Testis (tissue), 3 donors: ENCODE results near the gene MAP3K1. TPM values are rescaled to one million over a fixed set of nuclear protein-coding genes. Genes with fewer than 3 reads are reported as not detected.

Source experiments
- DNase-seq: peaks from one replicate; pipeline ENCODE4 v3.0.0-alpha.2; 2019
- H3K27ac ChIP-seq, 2 donors: fragments of 200-600 bp; sonication (generic); one replicate each; pipeline ENCODE4 v1.5.1; 2019
- H3K27me3 ChIP-seq: fragments of 200-600 bp; sonication (generic); one replicate; pipeline ENCODE4 v1.5.1; 2019
- H3K36me3 ChIP-seq: fragments of 200-600 bp; sonication (generic); one replicate; pipeline ENCODE4 v1.5.1; 2017; ENCODE audit warnings: low read depth; ENCODE audit errors: missing control alignments
- H3K4me1 ChIP-seq: fragments of 200-600 bp; sonication (generic); one replicate; pipeline ENCODE4 v1.5.1; 2019
- H3K4me3 ChIP-seq, 2 donors: fragments of 200-600 bp; sonication (generic); one replicate each; pipeline ENCODE4 v1.5.1; 2017 to 2019
- H3K9me3 ChIP-seq: fragments of 200-600 bp; sonication (generic); one replicate; pipeline ENCODE4 v1.5.1; 2017
- POLR2A ChIP-seq: fragments of 450-650 bp; IDR thresholded peaks from one replicate; pipeline ENCODE4 v1.6.1; 2017; ENCODE audit warnings: antibody characterized with exemption, mild to moderate bottlenecking, moderate library complexity
- WGBS, 2 donors: methylation state at CpG; one replicate each; pipeline ENCODE4 v1.1.5; 2018; 5-methylcytosine and 5-hydroxymethylcytosine counted together
- intact Hi-C: fragments of 100-400 bp; cut with DNase I; formaldehyde crosslinking; loops from one replicate; pipeline ENCODE4 v1.15.1; 2023; ENCODE audit warnings: low total_unique reads
- polyA plus RNA-seq: library from polyadenylated mRNA; stranded (reverse); fragments of 350-450 nt; fragmentation: Illumina TruSeq; extraction: RNeasy Lipid Tissue Mini Kit (QIAGEN cat#74804); gene quantifications from one replicate; pipeline ENCODE4 v1.2.3, GENCODE V29; 2014; ENCODE audit warnings: low read depth, low replicate concordance; ENCODE audit not compliant: insufficient read depth
- total RNA-seq, 2 donors: library from RNA; depleted of rRNA; stranded (reverse); fragments of >200 nt; gene quantifications; one replicate each; pipeline ENCODE4 v1.2.3, GENCODE V29; 2016
- TF ChIP-seq, protein P1 (sequence below), 3 experiments: fragments of 450-650 bp in 2 of 3; fragments of 200-600 bp in 1 of 3; sonication (generic) in 1 of 3; IDR thresholded peaks; one replicate each; pipeline ENCODE4 v1.5.1; 2016 to 2019; ENCODE audit warnings: antibody characterized with exemption in 3 of 3, mild to moderate bottlenecking in 2 of 3, moderate library complexity in 1 of 3

Gene MAP3K1
- total and polyA plus RNA-seq, 3 donors from 2014 or later: 20.4 to 52.0 (median 42.5) TPM

DNA sequence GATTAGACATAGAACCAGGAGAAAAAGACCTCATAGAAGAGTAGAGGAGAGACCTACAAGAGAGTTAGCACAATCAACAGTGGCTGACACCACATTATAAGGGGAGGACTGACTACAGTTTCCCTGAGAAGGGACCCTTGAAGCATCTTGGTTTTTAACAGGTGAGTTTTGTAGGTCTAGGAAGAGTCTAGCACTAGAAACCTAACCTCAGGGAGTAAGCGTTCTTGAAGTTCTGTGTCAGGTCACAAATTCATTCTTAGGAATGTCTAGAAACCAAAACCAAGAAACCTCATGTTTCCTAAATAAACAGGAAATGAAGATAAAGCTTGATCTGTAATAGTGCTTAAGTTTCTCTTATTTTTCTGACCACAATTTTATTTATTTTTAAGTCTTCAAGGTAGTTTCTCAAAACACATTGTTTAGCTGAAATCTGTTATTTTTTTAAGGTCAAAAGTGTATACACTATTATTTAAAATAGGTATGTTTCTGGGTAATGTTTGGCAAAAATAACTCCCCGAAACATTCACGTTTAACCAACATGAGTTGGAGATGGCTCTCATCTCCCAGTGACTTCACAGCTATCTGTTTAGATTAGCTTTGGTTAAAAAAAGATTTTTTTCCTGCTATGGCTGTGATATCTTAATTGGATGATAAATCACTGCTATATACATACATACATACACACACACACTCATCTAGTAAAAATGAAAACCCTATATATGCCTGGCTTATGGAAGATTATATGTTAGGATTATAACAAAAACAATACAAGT lies 37.1 kb downstream of the MAP3K1 start:
- intact Hi-C loops: no loop called here
- Histone ChIP-seq H3K27me3 (no peaks in the 10 kb centered on the region), H3K27ac (peak overlapping the region in 1 of 2 donors; percentile 43), H3K9me3 (no peaks in the 10 kb centered on the region), H3K4me1 (peaks cover 41% of the 10 kb centered on the region), H3K4me3 (no peak overlapping the region), H3K36me3 (no peaks in the 10 kb centered on the region)
- 44 to 57% methylated on average over 3 of the region's 3 CpGs for WGBS, 2 donors
- TF ChIP-seq, protein P1, sequence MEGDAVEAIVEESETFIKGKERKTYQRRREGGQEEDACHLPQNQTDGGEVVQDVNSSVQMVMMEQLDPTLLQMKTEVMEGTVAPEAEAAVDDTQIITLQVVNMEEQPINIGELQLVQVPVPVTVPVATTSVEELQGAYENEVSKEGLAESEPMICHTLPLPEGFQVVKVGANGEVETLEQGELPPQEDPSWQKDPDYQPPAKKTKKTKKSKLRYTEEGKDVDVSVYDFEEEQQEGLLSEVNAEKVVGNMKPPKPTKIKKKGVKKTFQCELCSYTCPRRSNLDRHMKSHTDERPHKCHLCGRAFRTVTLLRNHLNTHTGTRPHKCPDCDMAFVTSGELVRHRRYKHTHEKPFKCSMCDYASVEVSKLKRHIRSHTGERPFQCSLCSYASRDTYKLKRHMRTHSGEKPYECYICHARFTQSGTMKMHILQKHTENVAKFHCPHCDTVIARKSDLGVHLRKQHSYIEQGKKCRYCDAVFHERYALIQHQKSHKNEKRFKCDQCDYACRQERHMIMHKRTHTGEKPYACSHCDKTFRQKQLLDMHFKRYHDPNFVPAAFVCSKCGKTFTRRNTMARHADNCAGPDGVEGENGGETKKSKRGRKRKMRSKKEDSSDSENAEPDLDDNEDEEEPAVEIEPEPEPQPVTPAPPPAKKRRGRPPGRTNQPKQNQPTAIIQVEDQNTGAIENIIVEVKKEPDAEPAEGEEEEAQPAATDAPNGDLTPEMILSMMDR (IDR thresholded peaks at IDR 0.05): no peak
- no peak for TF ChIP-seq POLR2A
- no peak for DNase-seq

DNA sequence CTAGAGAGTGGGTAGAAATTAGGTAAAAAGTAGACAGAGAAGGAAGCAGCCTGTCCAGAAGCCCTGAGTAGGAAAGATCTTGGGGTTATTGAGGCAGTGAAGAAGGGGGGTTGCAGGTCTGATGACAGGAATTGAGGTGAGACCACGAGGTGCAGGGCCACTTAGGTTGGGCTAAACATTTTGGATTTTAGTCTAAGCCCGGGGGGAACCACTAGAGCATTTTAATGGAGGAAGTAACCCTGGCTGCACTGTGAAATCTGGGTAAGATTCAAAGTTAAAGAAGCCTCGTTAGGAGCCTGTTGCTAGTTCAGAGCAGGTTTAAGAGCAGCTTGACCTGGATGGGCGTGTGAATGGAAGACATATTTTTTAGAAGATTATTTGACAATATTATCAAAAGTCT lies 38.3 kb downstream of the MAP3K1 start:
- no peak overlapping the region for H3K4me3 ChIP-seq
- no peaks in the 10 kb centered on the region for H3K36me3 ChIP-seq
- 84 to 85% methylated on average over 4 of the region's 4 CpGs for WGBS, 2 donors
- no peaks in the 10 kb centered on the region for H3K9me3 ChIP-seq
- no peaks in the 10 kb centered on the region for H3K27me3 ChIP-seq
- no peak overlapping the region for H3K27ac ChIP-seq
- intact Hi-C loops: no loop called here
- peaks cover 31% of the 10 kb centered on the region for H3K4me1 ChIP-seq
- no peak for TF ChIP-seq POLR2A
- TF ChIP-seq, protein P1 (IDR thresholded peaks at IDR 0.05): no peak
- no peak for DNase-seq

DNA sequence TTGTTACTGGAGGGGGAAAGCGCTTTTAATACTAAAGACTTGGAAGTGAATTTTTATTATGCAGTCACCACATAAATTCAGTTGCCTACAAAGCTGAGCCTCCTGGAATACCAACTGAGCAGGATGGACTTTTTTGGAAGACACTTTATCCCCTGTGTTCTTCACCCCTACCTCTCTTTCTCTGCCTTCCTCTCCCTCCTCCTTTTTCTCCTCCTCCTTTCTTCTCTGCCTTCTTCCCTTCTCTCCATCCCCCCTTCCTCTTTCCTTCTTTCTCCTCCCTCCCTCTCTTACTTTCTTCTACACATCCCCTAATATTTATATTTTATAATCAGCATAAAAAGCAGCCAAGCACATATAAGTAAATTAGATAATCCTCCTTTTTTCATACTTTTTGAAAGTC lies 39.6 kb downstream of the MAP3K1 start:
- H3K27ac ChIP-seq: peak overlapping the region in 1 of 2 donors; percentile 41
- 57 to 58% methylated on average over 1 of the region's 1 CpG for WGBS, 2 donors

DNA sequence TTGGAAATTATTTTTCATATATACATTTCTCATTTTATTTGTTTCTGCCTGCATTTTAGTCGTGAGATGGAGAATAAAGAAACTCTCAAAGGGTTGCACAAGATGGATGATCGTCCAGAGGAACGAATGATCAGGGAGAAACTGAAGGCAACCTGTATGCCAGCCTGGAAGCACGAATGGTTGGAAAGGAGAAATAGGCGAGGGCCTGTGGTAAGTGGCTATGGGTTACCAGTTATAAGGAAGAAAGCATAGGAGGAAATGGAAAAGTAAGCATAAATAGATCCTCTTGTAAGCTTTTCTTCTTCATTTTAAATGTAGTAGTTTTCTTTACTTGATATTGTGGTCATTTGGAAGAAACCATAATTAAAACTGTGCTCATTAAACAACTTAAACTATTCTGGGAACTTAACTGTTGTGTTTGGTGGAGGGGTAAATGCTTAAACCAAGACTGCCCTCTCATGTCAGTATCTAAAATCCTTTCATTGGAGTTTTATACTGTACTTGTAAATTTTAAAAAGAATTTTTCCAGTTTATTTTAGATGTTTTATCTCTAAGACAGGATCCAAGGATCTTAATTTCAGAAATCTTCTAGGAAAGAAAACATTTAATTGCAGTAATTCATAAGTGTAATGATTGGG lies 41.3 kb downstream of the MAP3K1 start:
- no peaks in the 10 kb centered on the region for H3K36me3 ChIP-seq
- WGBS, 2 donors: 70 to 83% methylated on average over 5 of the region's 5 CpGs
- no peak overlapping the region for H3K27ac ChIP-seq
- H3K27me3 ChIP-seq: no peaks in the 10 kb centered on the region
- no peak overlapping the region for H3K4me3 ChIP-seq
- peaks cover 18% of the 10 kb centered on the region for H3K4me1 ChIP-seq
- TF ChIP-seq, protein P1 (IDR thresholded peaks at IDR 0.05): no peak
- no peak for TF ChIP-seq POLR2A
- intact Hi-C loops: no loop called here
- no peaks in the 10 kb centered on the region for H3K9me3 ChIP-seq
- no peak for DNase-seq

More for the DNA sequence above, 39.6 kb downstream of the MAP3K1 start:
- H3K36me3 ChIP-seq: no peaks in the 10 kb centered on the region
- no peaks in the 10 kb centered on the region for H3K9me3 ChIP-seq
- TF ChIP-seq, protein P1 (IDR thresholded peaks at IDR 0.05): no peak
- TF ChIP-seq POLR2A: no peak
- H3K27me3 ChIP-seq: no peaks in the 10 kb centered on the region
- H3K4me3 ChIP-seq: no peak overlapping the region
- intact Hi-C loops: no loop called here
- no peak for DNase-seq
- H3K4me1 ChIP-seq: peaks cover 21% of the 10 kb centered on the region
